Mucosa of descending colon (tissue), 3 donors: ENCODE data around the gene NMRAL1. TPM values are rescaled to one million over a fixed set of nuclear protein-coding genes. Genes with fewer than 3 reads are reported as not detected.

Experiments
- ATAC-seq: fragments of 200-7000 bp; cut with Tn5 transposase; one replicate; pipeline ENCODE4 v1.9.1; 2020; ENCODE audit warnings: mild to moderate bottlenecking, moderate library complexity
- DNase-seq, 3 donors: peaks; one replicate each; pipeline ENCODE4 v3.0.0-alpha.2; 2020
- H3K36me3 ChIP-seq: fragments of 200-600 bp; one replicate; pipeline ENCODE4 v1.8.0; 2021; ENCODE audit warnings: low read depth, mild to moderate bottlenecking
- H3K4me1 ChIP-seq: fragments of 200-600 bp; one replicate; pipeline ENCODE4 v1.8.0; 2021; ENCODE audit warnings: low read depth, mild to moderate bottlenecking
- H3K4me3 ChIP-seq: fragments of 200-600 bp; one replicate; pipeline ENCODE4 v1.8.0; 2021; ENCODE audit warnings: mild to moderate bottlenecking
- H3K9me3 ChIP-seq: fragments of 200-600 bp; one replicate; pipeline ENCODE4 v1.8.0; 2021; ENCODE audit warnings: mild to moderate bottlenecking
- intact Hi-C, 2 donors: fragments of 100-400 bp; cut with DNase I in 1 of 2; cut with micrococcal nuclease in 1 of 2; formaldehyde crosslinking; loops; one replicate each; pipeline versions ENCODE4 v1.11.0 to v1.11.1; 2022; cut with DNase I, micrococcal nuclease
- total RNA-seq, 3 donors: library from RNA; stranded (reverse); fragmentation: NEBNext Ultra II Directional in 2 of 3; extraction: Animal tissue kit (Norgen Biotek cat#: 25700) in 2 of 3; gene quantifications; one replicate each; pipeline versions ENCODE4 v1.2.1 to v1.2.4, GENCODE V29; 2021 to 2023
- TF ChIP-seq, protein P1 (sequence below): fragments of 200-600 bp; IDR thresholded peaks from one replicate; pipeline ENCODE4 v1.8.0; 2022; ENCODE audit warnings: antibody characterized with exemption, mild to moderate bottlenecking
- donor health status: DM: no; HTN: no; CAD: no; lungs with moderate emphysema.
- donor health status: DM: no; HTN: no; CAD: no.
- donor health status: DM: no; HTN: yes; CAD: no.

NMRAL1 gene
- total RNA-seq, 3 donors from 2014 or later = 32.4 to 48.9 (median 38.4) TPM

DNA sequence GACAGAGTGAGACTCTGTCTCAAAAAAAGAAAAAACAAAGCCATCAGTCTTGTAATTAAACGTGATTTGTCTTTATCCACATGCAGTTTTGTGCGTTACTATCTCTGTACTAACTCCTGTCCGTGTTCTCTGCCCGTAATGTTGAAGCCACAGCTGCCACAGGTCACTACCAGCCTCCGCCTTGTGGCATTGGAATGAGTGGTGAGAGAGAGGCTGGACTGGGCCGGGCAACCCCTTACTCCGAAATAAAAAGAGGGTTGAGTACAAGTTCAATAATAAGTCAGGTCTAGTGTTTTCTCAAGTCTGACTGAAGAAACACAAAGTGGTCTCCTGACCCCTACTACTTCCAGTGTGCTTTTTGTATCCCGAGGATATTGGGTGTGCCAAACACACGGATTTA is 43.4 kb downstream of the NMRAL1 start:
- no peaks in the 10 kb centered on the region for H3K36me3 ChIP-seq
- H3K4me3 ChIP-seq = no peak overlapping the region
- no peaks in the 10 kb centered on the region for H3K9me3 ChIP-seq
- intact Hi-C loops = no loop called here
- H3K4me1 ChIP-seq = peaks cover 10% of the 10 kb centered on the region
- TF ChIP-seq, protein P1, sequence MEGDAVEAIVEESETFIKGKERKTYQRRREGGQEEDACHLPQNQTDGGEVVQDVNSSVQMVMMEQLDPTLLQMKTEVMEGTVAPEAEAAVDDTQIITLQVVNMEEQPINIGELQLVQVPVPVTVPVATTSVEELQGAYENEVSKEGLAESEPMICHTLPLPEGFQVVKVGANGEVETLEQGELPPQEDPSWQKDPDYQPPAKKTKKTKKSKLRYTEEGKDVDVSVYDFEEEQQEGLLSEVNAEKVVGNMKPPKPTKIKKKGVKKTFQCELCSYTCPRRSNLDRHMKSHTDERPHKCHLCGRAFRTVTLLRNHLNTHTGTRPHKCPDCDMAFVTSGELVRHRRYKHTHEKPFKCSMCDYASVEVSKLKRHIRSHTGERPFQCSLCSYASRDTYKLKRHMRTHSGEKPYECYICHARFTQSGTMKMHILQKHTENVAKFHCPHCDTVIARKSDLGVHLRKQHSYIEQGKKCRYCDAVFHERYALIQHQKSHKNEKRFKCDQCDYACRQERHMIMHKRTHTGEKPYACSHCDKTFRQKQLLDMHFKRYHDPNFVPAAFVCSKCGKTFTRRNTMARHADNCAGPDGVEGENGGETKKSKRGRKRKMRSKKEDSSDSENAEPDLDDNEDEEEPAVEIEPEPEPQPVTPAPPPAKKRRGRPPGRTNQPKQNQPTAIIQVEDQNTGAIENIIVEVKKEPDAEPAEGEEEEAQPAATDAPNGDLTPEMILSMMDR = no peak
- no peak for DNase-seq
- ATAC-seq = no peak

DNA sequence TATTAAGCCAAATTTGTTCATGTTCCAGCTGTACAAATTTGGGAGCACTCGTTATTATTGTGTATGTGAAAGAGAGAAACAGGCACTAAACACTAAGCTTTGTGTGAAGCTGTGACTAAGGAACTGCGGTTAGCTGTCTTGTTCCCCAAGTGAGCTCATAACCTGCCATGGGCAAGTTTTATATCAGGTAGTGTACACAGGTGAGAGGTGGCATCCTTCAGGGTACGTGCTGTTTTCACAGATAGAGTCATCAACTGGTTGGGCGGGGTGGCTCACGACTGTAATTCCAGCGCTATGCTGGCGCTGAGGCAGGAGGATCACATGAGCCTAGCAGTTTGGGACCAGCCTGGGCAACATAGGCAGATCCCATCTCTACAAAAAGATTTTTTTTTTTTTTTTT is 45.9 kb downstream of the NMRAL1 start:
- Histone ChIP-seq H3K9me3 (no peaks in the 10 kb centered on the region), H3K36me3 (no peaks in the 10 kb centered on the region), H3K4me1 (peaks cover 15% of the 10 kb centered on the region), H3K4me3 (no peak overlapping the region)
- intact Hi-C loops = no loop called here
- ATAC-seq (no peak), DNase-seq (no peak)
- TF ChIP-seq, protein P1 = no peak

DNA sequence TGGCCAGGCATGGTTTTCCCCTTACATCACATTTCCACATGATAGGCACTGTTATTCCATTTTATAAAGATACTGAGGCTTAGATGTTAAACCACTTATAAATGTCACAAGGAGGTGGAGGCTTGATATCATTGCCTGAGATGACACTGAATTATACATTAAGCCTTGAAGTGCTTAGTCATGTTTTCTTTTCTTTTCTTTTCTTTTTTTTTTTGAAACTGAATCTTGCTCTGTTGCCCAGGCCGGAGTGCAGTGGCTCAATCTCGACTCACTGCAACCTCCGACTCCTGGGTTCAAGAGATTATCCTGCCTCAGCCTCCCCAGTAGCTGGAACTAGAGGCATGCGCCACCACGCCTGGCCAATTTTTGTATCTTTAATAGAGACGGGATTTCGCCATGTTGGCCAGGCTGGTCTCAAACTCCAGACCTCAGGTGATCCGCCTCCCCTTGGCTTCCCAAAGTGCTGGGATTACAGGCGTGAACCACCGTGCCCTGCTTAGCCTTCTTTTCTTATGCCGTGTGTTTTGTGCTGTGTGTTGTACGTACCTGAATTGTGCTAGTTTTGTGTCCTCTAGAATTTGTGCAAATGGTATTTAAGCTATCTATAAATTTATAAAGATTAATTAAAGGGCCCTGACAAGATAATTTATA is 47.6 kb downstream of the NMRAL1 start:
- Histone ChIP-seq H3K36me3 (no peaks in the 10 kb centered on the region), H3K4me3 (no peak overlapping the region), H3K4me1 (peaks cover 15% of the 10 kb centered on the region), H3K9me3 (no peaks in the 10 kb centered on the region)
- intact Hi-C loops = no loop called here
- ATAC-seq (no peak), DNase-seq (no peak)
- TF ChIP-seq, protein P1 = no peak

DNA sequence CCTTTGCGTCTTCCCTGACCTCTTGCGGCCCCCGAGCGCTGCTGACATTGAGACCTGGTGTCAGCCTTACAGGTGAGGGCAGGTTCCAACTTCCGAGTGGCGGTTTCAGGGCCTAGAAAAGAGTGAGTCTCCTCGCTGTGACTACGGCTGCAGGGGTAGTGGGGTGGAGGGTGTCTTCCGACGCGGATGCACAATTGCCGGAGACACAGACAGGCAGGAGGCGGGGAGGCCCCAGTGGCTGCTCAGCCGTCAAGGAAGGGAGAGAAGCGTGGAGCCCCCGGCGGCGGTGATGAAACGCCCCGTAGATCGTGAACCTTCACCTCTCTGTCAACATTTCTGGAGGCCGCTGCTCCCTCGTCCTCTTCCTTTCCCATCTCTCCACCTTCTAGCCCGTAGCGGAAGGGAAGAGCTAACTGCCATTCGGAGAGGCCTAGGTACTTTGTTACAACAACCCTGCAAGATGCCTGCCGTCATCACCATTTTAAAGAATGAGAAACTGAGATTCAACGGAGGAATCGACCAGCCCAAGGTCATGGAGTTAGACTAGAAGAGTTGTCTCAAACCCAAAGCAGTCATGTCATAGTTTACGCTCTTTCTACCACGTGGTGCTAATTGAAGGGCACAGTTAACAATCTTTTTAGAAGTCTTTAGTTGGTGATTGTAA is 48.3 kb downstream of the NMRAL1 start:
- Histone ChIP-seq H3K4me3 (peak overlapping the region; percentile 74), H3K4me1 (peaks cover 15% of the 10 kb centered on the region), H3K36me3 (no peaks in the 10 kb centered on the region), H3K9me3 (no peaks in the 10 kb centered on the region)
- TF ChIP-seq, protein P1 = no peak
- intact Hi-C loops = no loop called here
- ATAC-seq (peak; percentile 54), DNase-seq (peak in 1 of 3 donors; percentile 55)

DNA sequence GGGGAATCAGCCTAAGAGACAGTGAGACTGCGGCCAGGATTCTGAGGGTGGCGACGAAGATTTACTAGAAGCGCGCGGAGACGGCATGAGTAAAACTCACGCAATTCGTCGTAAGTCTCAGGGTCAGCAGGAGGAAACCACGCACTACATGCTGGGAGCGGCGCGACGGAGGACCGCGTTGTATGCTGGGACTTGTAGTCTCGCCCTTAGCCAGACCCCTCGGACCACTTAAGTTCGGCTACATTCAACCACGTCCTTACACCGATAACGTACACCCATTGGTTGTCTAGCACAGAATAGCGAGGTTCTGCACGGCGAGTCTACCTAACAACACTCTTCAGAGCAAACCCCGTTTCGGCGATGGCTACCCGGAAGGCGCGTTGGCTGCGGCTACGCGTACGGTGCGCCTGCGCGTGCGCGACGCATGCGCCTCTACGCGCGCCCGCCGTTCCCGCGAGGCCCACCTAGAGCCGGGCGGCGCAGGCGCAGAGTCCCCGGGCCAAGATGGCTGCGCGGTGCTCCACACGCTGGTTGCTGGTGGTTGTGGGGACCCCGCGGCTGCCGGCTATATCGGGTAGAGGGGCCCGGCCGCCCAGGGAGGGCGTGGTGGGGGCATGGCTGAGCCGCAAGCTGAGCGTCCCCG is 48.9 kb downstream of the NMRAL1 start, which contains the start of gene DNAJA3:
DNAJA3 (plus strand) TSS at position 491 of the 643 bp plus-strand sequence; CDS start at position 505, 14 bp downstream.
- ATAC-seq (peak; percentile 97), DNase-seq (peak; percentile 93 to 94 (median 94))
- intact Hi-C loops = no loop called here
- no peaks in the 10 kb centered on the region for H3K36me3 ChIP-seq
- peak within 1 kb of the TSS; percentile 74 for H3K4me3 ChIP-seq
- TF ChIP-seq, protein P1 = no peak
- H3K9me3 ChIP-seq = no peaks in the 10 kb centered on the region
- peaks cover 18% of the 10 kb centered on the region for H3K4me1 ChIP-seq
